Measurements from ENCODE around the gene CLDN14.

CLDN14 gene

DNA sequence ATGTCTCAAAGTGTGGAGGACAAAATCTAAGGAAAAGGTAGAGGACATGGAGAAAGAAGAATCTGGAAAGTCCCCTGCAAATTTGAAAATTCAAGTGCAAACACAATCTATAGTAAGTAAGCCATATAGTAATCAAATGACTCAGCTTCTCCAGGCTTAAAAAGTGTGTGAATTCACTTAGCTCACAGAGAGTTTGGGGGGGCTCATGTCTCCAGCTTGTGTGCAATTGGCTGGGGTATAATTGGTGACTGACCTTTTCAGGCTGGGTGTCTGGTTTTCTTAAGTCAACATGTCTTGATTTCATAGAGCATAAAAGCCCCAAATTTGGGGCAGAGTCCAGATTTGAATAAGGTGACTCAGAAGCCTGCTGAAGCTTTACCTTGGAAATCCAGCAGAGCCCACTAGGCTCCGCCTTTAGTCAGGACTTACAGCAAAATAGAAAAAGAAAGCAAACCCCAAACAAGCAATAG, 8.6 kb downstream of the CLDN14 start:
- DNase-seq (ENCODE audit: low read depth in 2 of 2): peak in 1 of 2 experiments; percentile 17

DNA sequence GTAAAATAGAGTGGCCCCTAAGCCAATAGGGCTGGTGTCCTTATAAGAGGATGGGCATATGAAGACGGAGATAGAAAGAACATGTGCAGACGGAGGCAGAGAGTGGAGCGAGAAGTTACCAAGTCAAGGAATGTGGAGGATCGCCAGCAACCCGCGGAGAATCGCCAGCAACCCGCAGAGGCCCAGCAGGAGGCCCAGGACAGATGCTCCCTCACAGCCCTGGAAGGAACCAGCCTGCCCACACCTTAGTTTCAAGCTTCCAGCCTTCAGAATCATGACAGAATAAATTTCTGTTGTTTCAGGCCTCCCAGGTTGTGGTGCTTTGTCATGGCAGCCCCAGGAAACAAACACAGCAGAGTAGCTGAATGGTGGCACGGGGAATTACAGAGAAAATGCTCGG, 9.6 kb downstream of the CLDN14 start:
- no peak for DNase-seq (ENCODE audit: low read depth in 2 of 2)

DNA sequence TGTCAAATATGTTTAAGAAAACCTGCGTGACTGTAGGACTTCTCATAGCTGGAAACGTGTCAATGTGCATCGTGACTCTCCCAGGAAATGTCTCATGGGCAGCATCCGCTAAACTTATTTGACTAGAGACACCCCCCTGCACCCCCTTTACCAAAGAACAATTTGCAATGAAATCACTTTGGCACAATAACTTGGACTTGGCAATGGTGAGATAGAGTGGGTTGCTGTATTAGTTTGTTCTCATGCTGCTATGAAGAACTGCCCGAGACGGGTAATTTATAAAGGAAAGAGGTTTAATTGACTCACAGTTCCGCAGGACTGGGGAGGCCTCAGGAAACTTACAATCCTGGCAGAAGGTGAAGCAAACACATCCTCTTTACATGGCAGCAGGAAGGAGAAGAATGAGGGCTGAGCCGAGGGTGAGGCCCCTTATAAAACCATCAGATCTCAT, 13.8 kb downstream of the CLDN14 start:
- no peak for DNase-seq (ENCODE audit: low read depth in 2 of 2)

DNA sequence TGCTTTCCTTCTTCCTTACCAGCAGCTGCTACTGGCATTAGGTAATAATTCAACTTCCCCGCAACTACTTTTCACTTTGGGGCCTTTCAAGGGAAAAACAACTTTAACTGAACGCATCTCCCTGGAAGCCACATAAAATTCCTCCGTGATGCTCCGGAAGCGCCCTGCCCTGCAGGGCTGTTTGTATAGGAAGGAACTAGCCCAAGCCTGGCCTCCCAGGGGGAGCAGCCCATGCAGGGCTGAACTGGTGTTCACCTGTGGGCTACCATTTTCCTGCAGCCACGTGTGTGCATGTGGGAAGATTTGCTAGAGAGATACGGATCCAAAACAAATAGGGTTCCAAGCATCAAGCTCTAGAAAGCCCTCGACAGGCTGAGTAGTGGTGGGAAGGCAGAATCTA, 14.4 kb downstream of the CLDN14 start:
- no peak for DNase-seq (ENCODE audit: low read depth in 2 of 2)

DNA sequence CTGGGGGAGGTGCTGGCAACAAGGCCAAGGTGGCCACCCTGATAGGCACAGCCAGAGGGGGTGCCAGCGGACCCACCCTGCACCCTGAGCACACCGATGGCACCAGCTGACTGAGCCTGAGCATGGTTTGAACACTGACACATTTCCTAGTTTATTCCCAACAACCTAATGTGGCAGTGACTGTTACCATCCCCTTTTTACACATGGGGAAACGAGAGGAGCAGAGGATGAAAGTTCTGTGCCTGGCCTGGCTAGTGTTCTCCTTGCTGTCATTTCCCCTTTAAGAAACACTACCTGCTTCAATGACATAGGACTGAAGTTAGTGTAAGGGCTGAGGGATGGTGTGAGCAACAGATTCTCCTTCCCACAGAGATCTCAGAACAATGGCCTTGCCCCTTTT, 15.3 kb downstream of the CLDN14 start:
- DNase-seq (ENCODE audit: low read depth in 2 of 2): no peak

DNA sequence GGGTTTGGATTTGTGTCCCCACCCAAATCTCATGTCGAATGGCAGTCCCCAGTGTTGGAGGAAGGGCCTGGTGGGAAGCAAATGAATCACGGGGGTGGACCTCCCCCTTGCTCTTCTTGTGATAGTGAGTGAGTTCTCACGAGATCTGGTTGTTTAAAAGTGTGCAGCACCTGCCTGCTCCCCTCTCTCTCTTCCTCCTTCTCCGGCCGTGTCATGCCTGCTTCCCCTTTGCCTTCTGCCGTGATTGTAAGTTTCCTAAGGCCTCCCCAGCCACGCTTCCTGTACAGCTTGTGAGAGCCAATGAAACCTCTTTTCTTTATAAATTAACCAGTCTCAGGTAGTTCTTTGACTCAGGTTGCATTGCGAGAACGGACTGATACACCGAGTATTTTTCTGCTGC, 15.9 kb downstream of the CLDN14 start:
- DNase-seq (ENCODE audit: low read depth in 2 of 2): no peak

DNA sequence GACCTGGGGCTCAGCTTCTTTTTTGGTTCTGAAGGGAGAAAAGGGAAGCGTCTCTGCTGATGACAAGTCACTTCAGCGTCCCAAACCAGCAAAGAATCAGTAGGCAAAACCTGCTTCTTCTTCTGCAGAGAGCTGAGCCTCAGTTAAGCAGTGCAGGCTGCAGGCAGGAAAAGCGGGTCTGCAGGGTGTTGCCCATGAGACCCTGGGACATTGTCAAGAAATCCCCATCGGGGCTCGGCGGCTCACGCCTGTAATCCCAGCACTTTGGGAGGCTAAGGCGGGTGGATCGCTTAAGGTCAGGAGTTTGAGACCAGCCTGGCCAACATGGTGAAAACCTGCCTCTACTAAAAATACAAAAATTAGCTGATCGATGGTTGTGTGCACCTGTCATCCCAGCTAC, 16.7 kb downstream of the CLDN14 start:
- no peak for DNase-seq (ENCODE audit: low read depth in 2 of 2)

DNA sequence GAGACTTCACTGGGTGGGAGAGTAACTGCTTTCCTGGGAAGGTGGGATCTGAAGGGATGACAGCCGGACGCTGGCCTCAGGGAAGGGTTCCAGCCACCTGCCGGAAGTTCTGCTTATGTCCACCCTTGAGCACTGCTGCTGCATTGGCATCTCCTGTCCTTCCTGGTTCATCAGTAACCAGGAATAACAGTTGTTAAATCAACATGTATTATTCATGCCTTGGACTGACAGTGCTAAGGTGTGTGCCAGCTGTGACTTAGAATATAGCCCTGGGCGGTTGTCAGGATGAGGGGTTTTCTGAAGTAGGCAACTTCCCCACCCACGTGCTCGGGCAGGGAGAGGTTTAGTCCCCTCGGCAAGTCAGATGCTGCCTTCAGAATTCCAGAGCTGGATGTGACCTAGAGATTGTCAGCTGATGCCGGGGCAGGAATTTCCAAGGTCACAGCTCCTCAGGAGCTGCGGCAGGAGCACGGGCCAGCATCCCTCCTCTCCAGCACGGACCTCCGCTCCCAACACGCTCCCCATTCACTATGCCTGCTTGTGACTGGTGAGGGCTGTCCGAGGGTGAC, 17.9 kb downstream of the CLDN14 start:
- no peak for DNase-seq (ENCODE audit: low read depth in 2 of 2)

DNA sequence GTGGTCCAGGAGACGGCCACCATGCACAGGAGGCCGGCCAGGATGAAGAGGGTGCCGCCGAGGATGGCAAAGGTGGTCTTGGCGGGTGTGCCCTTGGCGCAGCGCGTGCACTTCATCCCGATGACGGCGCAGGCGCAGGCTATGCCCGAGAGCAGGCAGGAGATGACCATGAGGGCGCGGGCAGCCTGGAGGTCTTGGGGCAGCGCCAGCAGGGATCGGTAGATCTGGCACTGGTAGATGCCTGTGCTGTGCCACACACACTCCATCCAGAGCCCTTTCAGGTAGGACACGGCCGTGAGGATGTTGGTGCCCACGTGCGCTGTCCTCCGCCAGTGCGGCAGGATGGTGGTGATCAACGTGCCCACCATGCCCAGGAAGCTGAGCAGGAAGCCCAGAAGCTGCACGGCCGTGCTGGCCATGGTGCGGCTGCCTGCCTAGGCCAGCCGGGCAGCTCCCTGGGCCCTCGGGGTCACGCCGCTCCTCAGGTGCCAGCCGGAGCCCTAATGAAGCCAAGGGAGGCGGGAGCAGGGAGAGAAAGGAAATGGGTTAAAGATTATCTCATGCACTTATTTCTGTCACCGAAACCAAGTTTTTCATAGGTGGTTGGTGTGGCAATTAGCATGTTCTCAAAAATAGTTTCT, 18.5 kb downstream of the CLDN14 start:
- DNase-seq (ENCODE audit: low read depth in 2 of 2): no peak

DNA sequence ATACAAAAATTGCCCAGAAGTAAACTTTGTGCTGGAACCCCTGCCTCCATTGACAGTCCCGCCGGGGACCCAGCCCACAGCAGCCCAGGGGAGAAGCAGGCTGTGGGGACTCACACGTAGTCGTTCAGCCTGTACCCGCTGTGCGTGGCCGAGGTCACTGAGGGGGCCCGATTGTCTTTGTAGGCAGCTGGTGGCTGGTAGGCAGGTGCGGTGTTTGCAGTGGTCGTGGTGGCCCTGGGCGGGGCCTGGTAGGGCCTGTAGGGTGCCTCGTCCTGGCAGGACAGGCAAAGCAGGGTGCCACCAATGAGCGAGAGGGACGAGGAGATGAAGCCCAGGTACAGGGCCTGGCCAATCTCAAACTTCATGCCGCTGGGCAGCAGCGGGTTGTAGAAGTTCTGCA, 19.1 kb downstream of the CLDN14 start:
- DNase-seq (ENCODE audit: low read depth in 2 of 2): no peak

DNA sequence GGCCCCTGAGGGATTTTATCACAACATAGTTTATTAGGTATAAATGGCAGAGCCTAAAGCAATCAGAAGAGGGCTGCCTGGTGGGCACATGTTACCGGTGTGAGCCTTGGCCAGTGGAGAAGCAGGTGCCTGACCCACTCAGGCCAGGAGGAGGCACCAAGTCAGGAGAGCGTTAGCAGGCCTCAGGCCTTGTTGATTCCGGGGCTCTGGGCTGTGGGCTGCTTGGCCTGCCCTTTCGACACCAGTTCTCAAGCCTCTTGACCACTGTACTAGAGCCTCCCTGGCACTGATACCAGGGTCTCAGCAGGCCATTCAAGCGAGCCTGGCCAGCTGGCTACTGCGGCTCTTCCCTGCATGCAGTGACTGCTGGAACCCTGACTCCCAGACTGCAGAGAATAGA, 20.8 kb downstream of the CLDN14 start:
- no peak for DNase-seq (ENCODE audit: low read depth in 2 of 2)

DNA sequence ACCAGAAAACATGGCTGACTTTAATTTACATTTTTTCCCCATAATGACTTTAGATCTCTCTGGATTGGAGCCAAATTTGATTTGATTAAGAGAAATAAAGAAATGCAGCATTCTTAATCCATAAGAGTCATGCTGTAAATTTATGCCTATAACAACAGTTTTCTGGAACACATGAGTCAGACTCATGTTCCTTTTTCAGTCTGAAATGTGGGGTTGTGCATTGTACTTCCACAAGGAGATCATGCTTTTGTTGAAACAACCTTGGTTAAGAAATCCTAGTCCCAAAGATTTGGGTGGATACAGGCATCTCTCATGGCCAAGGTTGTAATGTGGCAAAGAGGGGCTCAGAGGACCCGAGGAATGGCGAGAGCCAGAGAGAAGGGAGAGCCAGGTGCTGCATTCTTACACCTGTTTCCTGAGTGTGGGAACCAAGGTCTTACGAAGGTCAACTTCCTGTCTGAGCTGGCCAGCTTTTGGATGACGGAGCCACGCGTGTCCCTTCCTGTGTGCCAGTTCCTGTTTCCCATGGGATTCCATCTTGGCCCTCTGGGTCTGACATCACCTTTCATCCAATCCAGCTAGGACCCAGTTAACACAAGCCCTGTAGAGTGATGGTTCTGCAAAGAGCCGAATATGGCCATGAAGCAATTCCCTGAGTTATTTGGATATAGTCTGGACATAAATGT, 23.1 kb downstream of the CLDN14 start:
- no peak for DNase-seq (ENCODE audit: low read depth in 2 of 2)

DNA sequence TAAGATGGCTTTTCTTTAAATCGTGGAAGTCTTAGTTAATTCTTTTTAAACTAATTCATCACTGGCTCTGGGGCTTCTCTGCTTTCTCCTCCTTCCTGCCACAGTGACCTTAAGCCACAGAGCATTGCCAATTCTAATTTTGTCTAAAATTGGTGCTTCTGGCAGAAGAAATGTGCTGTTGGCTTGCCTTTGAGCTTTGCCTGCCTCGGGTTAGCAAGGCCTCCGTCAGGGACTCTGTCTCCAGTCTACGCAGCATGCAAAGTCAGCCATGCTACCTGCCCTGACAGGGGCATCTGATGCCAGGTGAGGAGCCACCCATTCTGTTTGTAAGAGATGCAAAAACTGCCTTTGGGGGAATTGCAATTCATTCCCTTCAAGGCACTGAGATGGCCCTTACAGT, 25.2 kb downstream of the CLDN14 start:
- DNase-seq (ENCODE audit: low read depth in 2 of 2): no peak

DNA sequence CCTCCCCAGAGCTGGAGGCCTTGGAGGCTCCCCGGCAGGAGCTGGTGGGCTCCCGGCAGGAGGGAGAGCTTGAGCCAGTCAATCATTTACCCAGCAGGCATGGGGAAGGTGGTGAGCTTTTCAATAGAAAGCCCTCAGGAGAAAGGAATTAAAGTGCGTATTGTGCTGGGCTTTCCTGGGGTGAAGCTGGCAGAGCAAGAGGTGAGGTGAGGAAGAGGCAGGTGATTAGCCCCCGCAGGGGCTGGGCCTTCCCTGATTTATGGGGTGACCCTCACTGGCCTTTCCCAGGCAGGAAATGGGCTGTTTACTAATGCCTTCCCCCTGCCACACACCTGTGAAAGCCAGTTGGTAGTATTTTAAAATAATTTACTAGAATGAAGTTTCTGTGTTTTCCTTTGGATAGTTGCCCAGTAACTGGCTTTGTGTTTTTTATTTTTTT, 25.8 kb downstream of the CLDN14 start:
- DNase-seq (ENCODE audit: low read depth in 2 of 2): no peak

DNA sequence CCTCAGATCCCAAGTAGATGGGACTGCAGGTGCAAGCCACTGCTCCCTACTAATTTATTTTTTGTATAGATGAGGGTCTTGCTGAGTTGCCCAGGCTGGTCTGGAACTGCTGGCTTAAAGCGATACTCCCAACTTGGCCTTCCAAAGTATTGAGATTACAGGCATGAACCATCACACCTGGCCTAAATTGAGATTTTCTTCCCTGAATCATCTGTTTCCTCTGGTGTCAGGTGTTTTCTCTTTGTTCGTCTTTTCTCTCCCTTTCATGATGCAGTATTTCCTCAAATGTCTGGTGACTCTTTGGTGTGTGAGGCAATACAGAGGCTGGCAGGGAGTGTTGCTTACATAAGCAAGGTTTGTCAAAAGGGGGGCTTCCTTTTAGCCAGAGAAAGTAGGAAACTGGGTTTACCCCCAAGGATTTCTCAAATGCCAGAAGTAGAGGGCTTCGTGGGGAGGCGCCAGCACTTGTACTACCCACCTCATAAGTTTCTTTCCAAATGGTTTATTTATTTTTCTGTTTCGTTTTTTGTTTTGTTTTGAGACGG, 27.6 kb downstream of the CLDN14 start:
- no peak for DNase-seq (ENCODE audit: low read depth in 2 of 2)

DNA sequence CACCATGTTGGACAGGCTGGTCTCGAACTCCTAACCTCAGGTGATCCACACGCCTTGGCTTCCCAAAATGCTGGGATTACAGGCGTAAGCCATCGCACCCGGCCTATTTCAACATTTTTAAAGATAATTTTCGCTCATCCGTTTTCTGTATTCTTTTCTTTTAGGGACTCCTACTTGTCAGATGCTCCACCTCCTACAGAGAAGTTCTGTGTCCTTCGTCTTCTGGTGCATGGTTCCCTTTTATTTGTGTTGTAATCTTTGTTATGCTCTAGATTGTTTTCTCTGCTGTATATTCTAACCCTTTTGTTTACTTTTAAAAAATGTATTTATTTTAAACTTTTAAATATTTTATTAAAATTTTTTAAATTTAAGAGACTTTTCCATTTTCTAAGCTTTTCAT, 28.4 kb downstream of the CLDN14 start:
- DNase-seq (ENCODE audit: low read depth in 2 of 2): no peak

DNA sequence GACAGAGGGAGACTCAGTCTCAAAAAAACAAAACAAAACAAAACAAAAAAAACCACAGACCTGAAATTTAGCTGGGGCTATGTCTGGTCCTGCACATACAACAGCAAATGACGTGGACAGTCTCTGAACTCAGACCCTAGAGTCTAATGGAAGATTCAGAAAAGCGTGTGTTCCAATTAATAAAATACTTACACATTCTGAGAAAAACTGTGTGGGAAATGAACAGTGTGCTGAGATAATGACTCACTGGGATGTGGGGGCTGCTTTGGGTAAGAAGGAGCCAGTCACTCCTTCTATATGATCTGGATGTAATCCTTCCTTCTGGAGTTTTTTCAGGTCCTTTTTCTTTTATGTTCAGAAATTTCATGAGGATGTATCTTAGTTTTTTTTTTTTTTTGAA, 29.4 kb downstream of the CLDN14 start:
- DNase-seq (ENCODE audit: low read depth in 2 of 2): peak in 1 of 2 experiments; percentile 9

DNA sequence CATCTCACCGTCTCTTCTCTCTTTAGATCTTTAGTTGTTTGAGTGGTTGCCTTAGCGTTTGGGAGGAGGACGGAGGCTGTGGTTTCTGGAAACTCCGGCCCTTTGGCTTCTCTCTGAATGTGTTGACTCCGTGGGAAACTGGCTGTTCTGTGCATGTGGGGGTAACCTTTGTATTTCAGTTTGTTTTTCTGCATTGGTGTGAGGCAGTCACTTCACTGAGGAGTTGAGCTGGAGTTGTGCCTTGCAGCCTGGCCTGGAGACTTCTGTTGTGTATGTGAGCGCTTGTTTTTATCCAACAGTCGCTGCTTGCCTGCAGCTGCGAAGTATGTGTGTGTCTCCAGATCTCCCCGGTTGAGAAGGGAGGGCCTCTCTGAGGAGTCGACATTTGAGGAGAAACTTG, 33.6 kb downstream of the CLDN14 start:
- no peak for DNase-seq (ENCODE audit: low read depth in 2 of 2)

DNA sequence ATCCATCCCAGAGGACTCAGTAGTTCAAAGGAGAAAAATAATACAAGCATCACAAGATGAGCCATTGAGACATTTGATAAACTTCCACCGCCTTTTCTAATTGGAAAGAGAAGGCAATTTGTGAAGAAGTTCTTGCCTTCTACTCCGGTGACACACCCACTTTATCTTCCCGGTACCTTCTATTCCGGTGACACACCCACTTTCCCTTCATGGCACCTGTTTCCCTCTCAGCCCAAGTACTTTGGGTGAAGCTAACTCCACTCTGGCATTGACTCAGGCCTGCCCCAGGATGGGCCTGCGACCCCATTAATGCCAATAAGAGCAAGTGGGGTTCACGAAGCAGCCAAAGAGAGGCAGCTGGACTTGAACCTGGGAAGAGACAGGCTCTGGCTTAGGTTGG, 38.2 kb downstream of the CLDN14 start:
- DNase-seq (ENCODE audit: low read depth in 2 of 2): no peak

DNA sequence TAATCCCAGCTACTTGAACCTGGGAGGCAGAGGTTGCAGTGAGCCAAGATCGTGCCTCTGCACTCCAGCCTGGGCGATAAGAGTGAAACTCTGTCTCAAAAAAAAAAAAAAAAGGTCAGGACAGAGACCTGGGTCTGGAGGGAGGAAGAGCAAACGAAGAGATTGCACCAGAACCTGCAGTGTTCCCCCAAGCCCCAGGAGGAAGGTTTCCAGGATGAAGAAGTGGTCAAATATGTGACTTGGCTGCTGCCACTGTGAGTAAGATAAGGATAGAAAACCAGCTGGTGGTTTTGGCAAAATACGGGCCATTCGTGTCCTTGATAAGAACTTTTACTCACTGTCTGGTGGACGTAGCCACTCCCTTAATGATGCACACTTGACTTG, 42.2 kb downstream of the CLDN14 start:
- peak; percentile 56 to 62 for DNase-seq (ENCODE audit: low read depth in 2 of 2)

DNA sequence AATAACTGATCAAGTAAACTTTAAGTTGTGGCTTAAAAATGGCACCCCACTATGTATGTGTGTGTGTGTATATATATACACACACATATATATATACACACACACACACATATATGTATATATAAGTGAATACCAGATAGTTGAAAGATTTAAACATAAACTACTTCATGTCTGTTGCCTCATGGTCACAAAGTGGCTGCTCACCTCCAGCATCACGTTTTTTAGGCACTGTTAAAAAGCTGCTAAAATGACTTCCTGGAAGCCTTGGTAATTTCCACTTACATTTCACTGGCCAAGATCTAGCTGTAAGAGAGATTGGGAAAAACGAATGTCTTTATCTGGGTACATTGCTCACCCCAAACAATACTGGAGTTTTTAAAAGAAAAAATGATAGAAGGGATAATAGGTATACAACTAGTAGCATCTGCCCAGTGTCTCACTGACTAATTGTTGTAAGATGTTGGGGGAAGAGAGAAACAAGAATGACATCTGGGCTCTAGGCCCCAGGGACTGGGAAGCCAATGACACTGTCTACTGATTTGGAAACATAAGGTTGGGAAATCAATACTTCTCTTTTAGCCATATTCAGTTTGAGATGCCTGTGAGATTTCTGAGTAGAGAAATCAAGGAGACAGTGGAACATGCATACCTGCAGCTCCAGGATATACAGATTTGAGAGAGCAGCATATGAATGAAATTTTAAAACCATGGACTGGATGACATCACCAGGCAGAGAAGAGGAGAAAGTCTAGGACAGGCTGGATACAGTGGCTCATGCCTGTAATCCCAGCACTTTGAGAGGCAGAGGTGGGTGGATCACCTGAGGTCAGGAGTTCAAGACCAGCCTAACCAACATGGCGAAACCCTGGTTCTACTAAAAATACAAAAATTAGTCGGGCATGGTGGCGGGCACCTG, 42.8 kb downstream of the CLDN14 start:
- DNase-seq (ENCODE audit: low read depth in 2 of 2): no peak

DNA sequence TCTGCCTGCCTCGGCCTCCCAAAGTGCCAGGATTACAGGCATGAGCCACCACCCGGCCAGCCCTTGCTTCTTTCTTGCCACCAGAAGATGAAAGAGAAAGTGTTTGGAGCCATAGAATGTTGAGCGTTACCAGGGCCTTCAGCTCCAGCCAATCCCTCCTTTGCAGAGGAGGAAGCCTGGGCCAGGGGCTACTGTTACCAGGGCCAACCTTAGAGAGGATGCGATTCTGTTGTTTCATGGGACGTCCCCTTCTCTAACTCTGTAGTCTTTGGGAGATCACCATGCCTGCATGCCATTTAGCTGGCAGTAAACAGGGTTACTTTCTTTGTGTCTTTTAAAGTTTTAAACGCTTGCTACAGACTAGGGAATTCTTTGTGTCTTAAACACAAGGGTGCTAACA, 45.8 kb downstream of the CLDN14 start:
- DNase-seq (ENCODE audit: low read depth in 2 of 2): no peak

Measured in fibroblast of skin of left biceps (primary cell).